ENCODE data around the gene AQP6.

DNA sequence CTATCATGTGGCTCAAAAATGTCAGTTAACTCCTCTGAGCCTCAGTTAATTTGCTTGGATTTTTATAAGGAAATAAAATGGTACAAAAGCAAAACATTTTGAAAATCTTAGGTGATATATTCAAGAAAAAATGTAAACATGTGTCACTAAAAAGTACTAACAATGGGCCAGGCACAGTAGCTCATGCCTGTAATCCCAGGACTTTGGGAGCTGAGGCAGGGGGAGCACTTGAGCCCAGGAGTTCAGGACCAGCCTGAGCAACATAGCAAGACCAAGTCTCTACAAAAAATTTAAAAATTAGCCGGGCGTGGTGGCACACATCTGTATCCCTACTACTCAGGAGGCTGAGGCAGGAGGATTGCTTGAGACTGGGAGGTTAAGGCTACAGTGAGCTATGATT is 25.7 kb downstream of the AQP6 start:
- TF ChIP-seq EZH2phosphoT487 (IDR thresholded peaks at IDR 0.05; ENCODE audit: insufficient read depth, low read depth) (no peak), EZH2 (IDR thresholded peaks at IDR 0.05; ENCODE audit: insufficient read depth, poor library complexity, severe bottlenecking) (no peak)

Data from GM23248 (cell line).